DMS53 (cell line): ENCODE measurements around the gene LONRF3.

ENCODE experiments used
- DNase-seq: peaks from one replicate; lab custom pipeline; 2025; lab: John Stamatoyannopoulos, UW

Gene LONRF3

GRCh38 chrX:118974088-118974907 lies at the start of gene LONRF3:
Gene LONRF3, plus strand, starts transcription at chrX:118974618. Its CDS starts 163 bp downstream, at chrX:118974781.
- DNase-seq = peak; percentile 77

DNA sequence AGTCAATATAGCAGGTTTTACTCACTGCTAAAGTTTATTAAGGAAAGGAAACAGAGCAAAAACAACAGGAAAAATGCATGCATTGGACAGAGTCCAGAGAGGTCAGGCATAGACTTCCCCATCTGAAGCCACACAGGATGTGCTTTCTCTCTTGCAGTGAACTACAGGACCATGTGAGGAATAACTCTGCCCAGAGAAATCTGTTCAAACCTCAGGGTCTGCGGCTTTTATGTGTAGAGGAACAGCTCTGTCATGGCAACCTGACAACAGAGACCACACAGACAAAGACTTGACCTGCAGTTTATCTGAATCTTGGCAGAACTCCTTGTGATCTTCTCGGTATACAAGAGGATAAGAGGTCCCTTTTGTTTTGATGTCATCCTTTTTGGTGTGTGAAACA lies 46.3 kb upstream of the LONRF3 start:
- DNase-seq = no peak

GRCh38 chrX:118935352-118935751 lies 39.1 kb upstream of the LONRF3 start:
- no peak for DNase-seq

DNA sequence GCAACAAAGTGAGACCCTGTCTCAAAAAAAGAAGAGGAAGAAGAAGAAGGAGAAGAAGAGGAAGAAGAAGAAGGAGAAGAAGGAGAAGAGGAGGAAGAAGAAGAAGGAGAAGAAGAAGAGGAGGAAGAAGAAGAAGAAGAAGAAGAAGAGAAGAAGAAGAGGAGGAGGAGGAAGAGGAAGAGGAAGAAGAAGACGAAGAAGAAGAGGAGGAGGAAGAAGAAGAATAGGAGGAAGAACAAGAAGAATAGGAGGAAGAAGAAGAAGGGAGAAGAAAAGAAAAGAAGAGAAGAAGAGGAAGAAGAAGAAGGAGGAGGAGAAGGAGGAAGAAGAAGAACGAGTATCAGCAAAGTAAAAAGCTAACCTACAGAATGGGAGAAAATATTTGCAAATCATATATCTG lies 33.3 kb upstream of the LONRF3 start:
- no peak for DNase-seq

DNA sequence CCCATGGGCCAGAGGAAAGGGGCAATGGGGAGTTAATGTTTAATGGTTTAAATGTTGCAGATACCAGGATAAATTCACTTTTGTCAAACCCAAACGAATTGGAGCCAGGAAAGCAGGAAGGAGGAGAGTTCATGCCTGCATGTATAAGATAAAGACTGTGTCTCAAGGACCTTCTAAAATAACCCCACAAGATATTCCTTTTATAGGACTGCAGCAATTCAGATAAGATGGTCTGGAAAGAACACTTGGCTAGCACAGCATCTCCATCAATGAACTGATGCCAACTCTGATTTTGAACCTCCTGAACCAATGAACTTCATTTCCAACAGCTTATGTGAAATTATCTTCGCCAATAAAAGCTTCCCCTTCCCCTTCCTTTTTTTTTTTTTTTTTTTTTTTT lies 31.3 kb upstream of the LONRF3 start:
- no peak for DNase-seq

- no peak for DNase-seq
Observed at GRCh38 chrX:118945921-118946320, 28.5 kb upstream of the LONRF3 start.

DNA sequence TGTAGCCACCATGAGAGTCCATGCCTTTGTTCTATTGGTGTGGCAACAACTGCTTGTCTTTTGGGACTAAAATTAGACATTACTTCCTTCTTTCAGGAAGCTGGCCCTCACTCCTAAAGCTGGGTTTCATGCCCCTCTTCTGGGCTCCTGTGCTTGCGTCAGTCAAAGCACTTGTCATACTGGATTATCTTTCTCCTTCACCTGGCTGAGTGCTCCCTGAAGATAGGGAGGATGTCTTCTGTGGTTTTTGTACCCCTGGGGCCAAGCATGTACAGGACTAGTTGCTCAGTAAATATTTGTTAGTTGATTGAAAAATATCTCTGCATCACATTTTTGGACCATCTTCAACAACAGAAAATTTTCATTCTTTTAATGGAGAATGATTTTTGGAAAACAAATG lies 26.1 kb upstream of the LONRF3 start:
- DNase-seq = peak; percentile 33

DNA sequence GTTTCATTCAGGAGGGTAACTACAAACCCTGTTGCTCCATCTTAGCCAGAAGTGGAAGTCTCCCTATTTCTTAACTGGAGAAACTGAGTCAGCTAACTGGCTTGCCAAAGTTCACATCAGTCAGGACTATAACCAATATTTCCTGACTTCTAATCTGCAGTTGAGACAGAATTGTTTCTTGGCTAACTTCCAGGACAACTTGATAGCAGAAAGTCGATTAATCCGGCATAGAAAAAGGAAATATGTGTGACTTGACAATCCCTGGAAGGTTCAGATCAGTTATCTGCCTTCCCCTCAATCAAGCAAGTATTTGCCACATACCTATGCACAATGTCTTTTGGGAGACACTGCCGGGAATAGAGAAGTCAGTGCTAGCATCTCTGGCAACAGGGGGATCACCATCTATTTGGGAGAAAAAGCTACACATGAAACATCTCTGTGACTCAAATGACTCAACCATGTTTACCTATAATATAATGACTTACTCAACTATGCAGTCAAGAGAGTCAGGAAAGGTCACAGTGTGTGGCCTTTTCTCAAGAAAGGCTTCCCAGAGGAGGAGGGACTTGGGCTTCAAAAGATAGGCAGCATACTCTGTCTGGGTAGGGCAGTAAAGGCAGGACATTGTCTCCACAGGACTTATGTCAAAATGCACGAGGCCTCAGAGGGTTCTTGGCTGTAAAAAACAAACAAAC lies 12.4 kb upstream of the LONRF3 start:
- peak; percentile 23 for DNase-seq

DNA sequence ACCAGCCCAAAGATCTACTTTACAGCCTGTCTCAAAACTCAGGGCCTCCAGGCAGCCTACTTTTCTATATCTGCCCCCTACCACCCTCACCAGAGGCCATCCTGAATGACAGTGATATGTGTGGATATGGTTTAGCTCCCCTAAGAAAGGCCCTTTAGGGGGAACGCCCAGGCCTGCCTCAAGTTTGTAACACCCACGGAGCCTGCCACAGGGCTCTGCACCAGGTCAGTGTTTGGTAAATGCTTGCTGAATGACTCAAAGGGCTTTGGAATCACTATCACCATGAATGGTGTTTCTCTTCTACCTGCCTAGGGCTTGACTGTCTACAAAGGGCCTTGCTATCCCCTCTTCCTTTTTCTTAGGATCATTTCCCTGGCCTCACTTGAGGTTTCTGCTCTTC lies 11.3 kb upstream of the LONRF3 start:
- DNase-seq = no peak

GRCh38 chrX:118964252-118964651 lies 10.2 kb upstream of the LONRF3 start:
- no peak for DNase-seq

DNA sequence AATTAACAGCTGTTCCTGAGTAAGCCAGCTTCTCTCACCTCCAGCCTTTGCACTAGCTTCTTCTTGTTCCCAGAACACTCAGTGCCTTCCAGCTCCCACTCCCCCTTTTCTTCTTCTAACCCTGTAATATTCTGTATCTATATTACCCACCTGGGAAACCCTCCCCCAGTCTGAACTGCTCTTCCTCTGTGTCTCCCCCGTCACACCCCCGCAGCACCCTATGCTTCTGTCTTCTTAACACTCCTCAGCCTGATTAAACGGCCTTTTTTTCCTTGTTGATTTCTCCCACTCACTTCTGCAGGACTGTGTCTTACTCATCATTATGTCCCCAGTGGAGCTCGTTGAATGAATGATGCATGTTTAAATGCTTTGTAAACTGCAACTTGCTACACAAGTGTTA lies 9.0 kb upstream of the LONRF3 start:
- no peak for DNase-seq

GRCh38 chrX:118968031-118968430 lies 6.4 kb upstream of the LONRF3 start:
- DNase-seq = no peak

DNA sequence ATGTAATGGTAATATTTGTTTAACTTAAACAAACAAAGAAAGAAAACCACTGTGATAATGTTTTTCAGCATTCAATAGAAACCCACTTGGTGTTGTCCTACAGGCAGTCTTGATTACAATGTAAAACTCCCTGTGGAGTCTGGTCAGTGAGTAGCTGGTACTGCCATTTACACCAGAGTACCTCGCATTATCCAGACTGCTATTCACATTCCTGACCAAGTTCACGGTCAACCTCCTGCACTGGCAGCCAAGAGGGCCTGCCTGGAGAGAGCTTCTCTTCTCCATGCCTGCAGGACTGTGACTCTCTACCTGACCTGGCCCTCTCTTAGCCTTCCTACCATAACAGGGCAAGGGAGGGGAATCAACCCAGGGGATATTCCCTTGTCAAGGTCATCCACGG lies 2.9 kb upstream of the LONRF3 start:
- DNase-seq = peak; percentile 53

DNA sequence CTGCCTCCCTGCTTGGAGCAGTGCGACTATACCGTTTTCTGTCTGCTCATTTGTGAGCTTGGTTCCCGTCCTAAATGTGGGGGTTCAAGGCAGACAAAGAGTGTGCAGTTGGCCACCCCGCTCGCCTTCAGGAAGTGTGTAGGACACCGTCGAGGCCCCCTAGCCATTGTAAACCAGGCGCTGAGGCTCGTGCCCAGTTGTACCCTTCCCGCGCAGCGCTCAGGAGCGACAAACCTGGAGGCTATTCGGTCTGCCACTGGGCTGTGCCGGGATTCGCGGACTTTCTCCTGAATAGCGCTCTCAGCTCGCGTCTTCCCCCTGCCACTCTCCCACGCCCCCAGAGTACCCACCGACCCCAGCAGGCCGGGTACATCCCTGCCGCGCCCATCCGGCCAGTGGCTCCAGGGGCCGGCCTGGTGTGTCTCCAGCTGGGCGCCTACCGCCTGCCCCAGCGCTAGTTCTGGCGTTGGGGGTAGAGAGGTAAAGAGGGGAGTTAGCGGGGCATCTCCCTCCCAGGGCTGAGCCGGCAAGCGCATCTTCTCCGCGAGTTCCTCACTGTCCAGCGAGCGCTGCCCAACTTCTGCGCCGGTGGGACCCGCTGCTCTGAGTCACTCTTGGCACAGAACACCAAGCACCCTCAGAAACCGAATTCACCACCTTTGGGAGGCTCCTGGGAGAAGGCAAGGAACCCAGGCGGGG lies 880 bp upstream of the LONRF3 start:
- peak; percentile 44 for DNase-seq

GRCh38 chrX:118974908-118975671 lies 672 bp downstream of the LONRF3 start:
- DNase-seq = peak; percentile 89

DNA sequence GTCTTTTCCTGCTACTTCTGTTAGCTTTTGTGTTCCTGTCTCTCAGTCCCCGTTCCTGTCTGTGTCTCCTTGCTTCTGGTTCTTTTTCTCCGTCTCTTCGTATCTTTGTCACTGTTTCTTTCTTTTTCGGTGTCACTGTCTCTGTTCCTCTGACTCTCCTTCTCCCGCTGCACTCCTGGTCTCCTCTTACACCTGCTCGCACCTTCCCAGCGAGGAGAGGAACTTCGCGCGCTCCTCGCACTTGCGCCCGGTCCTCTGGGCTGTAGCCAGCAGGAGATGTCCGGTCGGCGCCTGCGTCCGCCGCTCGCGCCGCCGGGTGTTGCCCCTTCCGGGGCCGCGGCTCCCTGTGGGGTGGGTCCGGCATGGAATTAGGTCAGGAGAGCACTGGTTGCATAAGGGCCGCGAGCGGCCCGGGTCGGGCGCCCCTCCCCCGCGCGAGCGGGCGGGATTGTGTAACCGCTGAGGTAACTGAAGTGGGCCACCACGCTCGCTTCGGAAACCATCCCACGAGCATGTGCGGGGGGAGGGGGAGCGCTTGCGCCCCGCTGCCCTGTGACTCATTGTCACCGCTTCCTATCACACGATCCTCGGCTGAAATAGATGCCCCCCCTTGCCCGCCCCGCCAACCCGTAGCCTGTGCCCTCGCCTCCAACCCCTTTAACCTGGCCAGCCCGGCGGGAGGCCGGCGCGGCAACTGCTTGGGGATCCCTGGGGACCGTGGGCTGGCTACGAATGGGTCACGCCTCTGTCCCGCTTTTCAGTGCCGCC lies 1.6 kb downstream of the LONRF3 start:
- DNase-seq = peak; percentile 87

GRCh38 chrX:118976599-118977340 lies 2.4 kb downstream of the LONRF3 start:
- peak; percentile 81 for DNase-seq

DNA sequence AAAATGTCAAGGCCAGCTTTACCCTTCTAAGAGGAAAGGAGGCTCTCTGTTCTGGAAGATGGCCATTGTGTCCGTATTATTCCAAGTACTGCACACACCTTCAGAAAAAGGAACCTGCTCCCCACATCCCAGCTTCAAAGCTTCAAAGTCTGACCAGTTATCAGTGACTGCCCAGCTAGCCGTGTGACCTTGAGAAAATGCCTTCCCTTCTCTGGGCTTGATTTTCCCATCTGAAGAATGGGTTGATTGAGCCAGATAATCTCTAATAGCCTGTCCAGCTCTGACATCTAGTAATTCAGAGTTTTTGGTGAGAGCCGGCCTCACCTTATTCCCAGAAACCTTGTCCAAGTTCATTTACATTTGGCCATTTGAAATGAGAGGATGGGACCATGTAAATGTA lies 3.0 kb downstream of the LONRF3 start:
- DNase-seq = no peak

DNA sequence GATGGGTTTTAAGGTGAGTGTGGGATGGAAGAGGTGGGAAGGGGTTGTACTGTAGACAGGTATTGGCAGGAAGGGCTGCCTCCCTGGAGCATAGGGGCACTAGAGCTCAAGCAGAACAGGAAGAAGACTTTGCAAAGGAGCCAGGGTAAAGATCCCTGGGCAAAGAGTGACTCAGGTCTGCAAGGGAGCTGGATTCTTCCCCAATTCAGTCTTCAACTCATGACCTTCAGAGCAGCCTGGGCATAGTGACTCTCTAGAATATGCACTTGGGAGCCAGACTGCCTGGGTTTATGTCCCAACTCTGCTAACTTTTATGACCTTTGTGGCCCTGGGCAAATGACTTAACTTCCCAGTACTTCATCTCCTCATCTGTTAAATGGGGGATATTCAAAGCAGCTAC lies 4.0 kb downstream of the LONRF3 start:
- DNase-seq = no peak

DNA sequence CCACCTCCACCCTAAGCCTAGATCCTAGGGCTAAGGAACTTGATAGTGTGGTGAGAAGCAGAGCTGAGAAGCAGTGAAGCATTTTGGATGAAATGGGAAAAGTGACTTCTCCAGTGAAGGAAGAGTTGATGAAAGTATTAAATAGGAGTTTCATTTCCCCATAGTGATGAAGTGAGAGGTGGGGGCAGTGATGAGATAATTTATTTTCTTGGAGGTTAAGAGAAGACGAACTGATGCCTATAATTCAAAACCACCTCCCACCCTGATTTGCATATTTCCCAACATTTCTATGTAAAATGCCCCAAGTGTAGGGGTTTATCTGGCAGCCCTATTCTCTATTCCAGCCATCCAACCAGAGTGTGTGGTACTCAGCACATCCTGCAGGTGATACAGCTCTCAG lies 6.3 kb downstream of the LONRF3 start:
- DNase-seq = no peak

GRCh38 chrX:118983513-118983912 lies 9.1 kb downstream of the LONRF3 start:
- no peak for DNase-seq
